ENCODE measurements around the gene ST8SIA3.
"Not testable (repeated sequence)": the region's sequence is repeated elsewhere in the genome, so short reads cannot be mapped to it uniquely, and the experiment has no call there.

ST8SIA3 gene

GRCh38 chr18:57364460-57364859 is 12.1 kb downstream of the ST8SIA3 start:
- DNase-seq (ENCODE audit: low spot score): no peak

GRCh38 chr18:57366528-57367081 is 14.2 kb downstream of the ST8SIA3 start:
- DNase-seq (ENCODE audit: low spot score): no peak

- no peak for DNase-seq (ENCODE audit: low spot score)
These were observed 20.1 kb downstream of the ST8SIA3 start for GRCh38 chr18:57372444-57372843.

- DNase-seq (ENCODE audit: low spot score): no peak
These were observed 20.7 kb downstream of the ST8SIA3 start for GRCh38 chr18:57373017-57373416.

GRCh38 chr18:57376503-57376902 is 24.1 kb downstream of the ST8SIA3 start:
- DNase-seq (ENCODE audit: low spot score): no peak

- no peak for DNase-seq (ENCODE audit: low spot score)
These were observed 36.9 kb downstream of the ST8SIA3 start for GRCh38 chr18:57389271-57389670.

GRCh38 chr18:57390044-57390443 is 37.7 kb downstream of the ST8SIA3 start:
- no peak for DNase-seq (ENCODE audit: low spot score)

- not testable (repeated sequence) for DNase-seq (ENCODE audit: low spot score)
These were observed 42.4 kb downstream of the ST8SIA3 start for GRCh38 chr18:57394749-57395148.

- not testable (repeated sequence) for DNase-seq (ENCODE audit: low spot score)
These were observed 44.5 kb downstream of the ST8SIA3 start for GRCh38 chr18:57396831-57397230.

GRCh38 chr18:57397440-57398132 is 45.2 kb downstream of the ST8SIA3 start:
- DNase-seq (ENCODE audit: low spot score): no peak

GRCh38 chr18:57404345-57404744 is 52.0 kb downstream of the ST8SIA3 start:
- no peak for DNase-seq (ENCODE audit: low spot score)

- DNase-seq (ENCODE audit: low spot score): no peak
These were observed 57.3 kb downstream of the ST8SIA3 start for GRCh38 chr18:57409650-57410049.

- no peak for DNase-seq (ENCODE audit: low spot score)
These were observed 58.4 kb downstream of the ST8SIA3 start for GRCh38 chr18:57410749-57411148.

- DNase-seq (ENCODE audit: low spot score): no peak
These were observed 64.2 kb downstream of the ST8SIA3 start for GRCh38 chr18:57416542-57416941.
